Keratinocyte (primary cell): ENCODE measurements around the gene EYA3. TPM values are rescaled to one million over a fixed set of nuclear protein-coding genes. Genes with fewer than 3 reads are reported as not detected.

ENCODE experiments used
- DNase-seq: peaks from one replicate; pipeline ENCODE4 v3.0.0-alpha.2; 2011; ENCODE audit warnings: low read depth, missing footprints, low spot score
- FAIRE-seq: peaks from 2 replicates; lab custom pipeline; 2011; peaks lifted over from hg19 to GRCh38; lab: Jason Lieb, UNC
- H2AFZ ChIP-seq: 2 replicates; pipeline ENCODE4 v1.6.0; 2012; ENCODE audit warnings: low read length, control low read depth, inconsistent platforms; ENCODE audit not compliant: control insufficient read depth
- H3K27ac ChIP-seq: 2 replicates; pipeline ENCODE4 v1.5.1; 2011; ENCODE audit warnings: low read length; ENCODE audit not compliant: control insufficient read depth, insufficient read depth
- H3K27me3 ChIP-seq: 3 replicates; pipeline ENCODE4 v1.6.0; 2011; ENCODE audit warnings: low read length; ENCODE audit not compliant: control insufficient read depth, insufficient read depth; ENCODE audit errors: extremely low read depth
- H3K36me3 ChIP-seq, 2 experiments: 2 replicates in 1 of 2; 3 replicates in 1 of 2; pipeline ENCODE4 v1.5.1; 2011; ENCODE audit warnings: low read length in 2 of 2, mild to moderate bottlenecking in 1 of 2; ENCODE audit not compliant: control insufficient read depth in 2 of 2, insufficient read depth in 2 of 2; ENCODE audit errors: extremely low read depth in 1 of 2
- H3K4me1 ChIP-seq: 3 replicates; pipeline ENCODE4 v1.5.1; 2011; ENCODE audit warnings: low read length; ENCODE audit not compliant: control insufficient read depth, insufficient read depth; ENCODE audit errors: extremely low read depth
- H3K4me2 ChIP-seq: 3 replicates; pipeline ENCODE4 v1.6.0; 2011; ENCODE audit warnings: low read depth, low read length; ENCODE audit not compliant: control insufficient read depth, insufficient read depth; ENCODE audit errors: extremely low read depth
- H3K4me3 ChIP-seq, 3 experiments: fragments of 200-600 bp in 1 of 3; sonication (generic) in 1 of 3; 2 replicates in 2 of 3; 3 replicates in 1 of 3; pipeline ENCODE4 v1.5.1; 2011 to 2016; ENCODE audit warnings: low read length in 3 of 3, mild to moderate bottlenecking in 3 of 3, control low read depth in 2 of 3, inconsistent platforms in 1 of 3, low read depth in 1 of 3, mixed read lengths in 1 of 3, mixed run types in 1 of 3, moderate library complexity in 1 of 3; ENCODE audit not compliant: control insufficient read depth in 2 of 3, insufficient read depth in 2 of 3; ENCODE audit errors: extremely low read depth in 1 of 3
- H3K79me2 ChIP-seq: 2 replicates; pipeline ENCODE4 v1.6.0; 2012; ENCODE audit warnings: low read length; ENCODE audit not compliant: control insufficient read depth, insufficient read depth
- H3K9ac ChIP-seq: 3 replicates; pipeline ENCODE4 v1.6.0; 2011; ENCODE audit warnings: low read length; ENCODE audit not compliant: control insufficient read depth, insufficient read depth; ENCODE audit errors: extremely low read depth
- H3K9me1 ChIP-seq: 3 replicates; pipeline ENCODE4 v1.6.0; 2011; ENCODE audit warnings: low read length; ENCODE audit not compliant: control insufficient read depth, insufficient read depth; ENCODE audit errors: extremely low read depth
- H3K9me3 ChIP-seq: 2 replicates; pipeline ENCODE4 v1.5.1; 2012; ENCODE audit warnings: low read depth, low read length; ENCODE audit not compliant: control insufficient read depth
- H4K20me1 ChIP-seq: 3 replicates; pipeline ENCODE4 v1.6.0; 2011; ENCODE audit warnings: low read length; ENCODE audit not compliant: control insufficient read depth, insufficient read depth; ENCODE audit errors: extremely low read depth
- EZH2 ChIP-seq: IDR thresholded peaks from one replicate; pipeline ENCODE4 v1.6.1; 2012; ENCODE audit warnings: inconsistent platforms, mild to moderate bottlenecking, low read length, moderate library complexity
- dilution Hi-C: fragments of 300-500 bp; cut with MboI; formaldehyde crosslinking; loops from one replicate; pipeline ENCODE4 v1.7.0; 2020; ENCODE audit warnings: low sequenced_read_pairs; ENCODE audit not compliant: extremely low pct_ligation_motif_present
- polyA plus RNA-seq, 5 experiments: library from polyadenylated mRNA; depleted of rRNA in 3 of 5; stranded (reverse) in 3 of 5; stranded (forward) in 1 of 5; unstranded in 1 of 5; fragments of >200 nt; gene quantifications; 1 replicate in 1 of 5; 2 replicates in 3 of 5; 3 replicates in 1 of 5; pipeline versions ENCODE4 v1.2.1 to v1.2.3, GENCODE V29; 2011 to 2012; ENCODE audit warnings: missing spikeins in 2 of 5, low read depth in 1 of 5, low replicate concordance in 1 of 5
- TF ChIP-seq, protein P1 (sequence below), 3 experiments: IDR thresholded peaks in 1 of 3; conservative IDR thresholded peaks in 1 of 3; optimal IDR thresholded peaks in 1 of 3; 2 replicates in 2 of 3; 3 replicates in 1 of 3; pipeline versions ENCODE3 to v1.5.1; 2011; ENCODE audit warnings: low read length in 3 of 3, mild to moderate bottlenecking in 3 of 3, moderate library complexity in 2 of 3, control low read depth in 1 of 3, inconsistent platforms in 1 of 3; ENCODE audit not compliant: insufficient read depth in 2 of 3; ENCODE audit errors: extremely low read depth in 1 of 3

Gene EYA3
- polyA plus RNA-seq, 1 donor (not counting 4 experiments of a cell fraction or from before 2014, with no cell fraction given): 17.6 TPM

DNA sequence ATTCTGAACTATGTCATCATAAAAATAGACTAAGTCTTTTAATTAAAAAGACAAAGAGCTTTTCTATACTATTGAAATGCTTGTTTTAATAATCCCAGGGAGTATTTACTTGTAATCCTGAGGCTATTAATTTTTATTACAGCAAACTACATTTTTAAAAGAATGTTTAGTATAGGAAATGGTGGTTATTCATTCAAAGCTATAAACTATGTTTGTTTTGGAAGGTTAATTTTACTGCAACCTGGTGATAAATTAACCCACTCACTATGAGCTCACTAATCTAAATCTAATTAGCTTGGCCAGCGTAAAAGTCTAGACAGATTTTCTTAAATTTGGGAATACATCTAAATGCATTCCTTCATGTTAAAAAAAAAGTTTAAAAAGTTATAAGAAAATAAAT is 13.8 kb upstream of the EYA3 start:
- Histone ChIP-seq H3K36me3 (no peaks in the 10 kb centered on the region), H3K9ac (no peak overlapping the region), H3K27me3 (no peaks in the 10 kb centered on the region), H3K9me3 (no peaks in the 10 kb centered on the region), H2AFZ (no peak overlapping the region), H3K4me2 (no peak overlapping the region), H3K79me2 (no peaks in the 10 kb centered on the region), H3K27ac (no peak overlapping the region), H3K4me3 (no peak overlapping the region), H4K20me1 (no peaks in the 10 kb centered on the region), H3K4me1 (peaks cover 7% of the 10 kb centered on the region), H3K9me1 (no peaks in the 10 kb centered on the region)
- FAIRE-seq: no peak
- dilution Hi-C loops: no loop called here
- no peak for TF ChIP-seq EZH2
- TF ChIP-seq, protein P1, sequence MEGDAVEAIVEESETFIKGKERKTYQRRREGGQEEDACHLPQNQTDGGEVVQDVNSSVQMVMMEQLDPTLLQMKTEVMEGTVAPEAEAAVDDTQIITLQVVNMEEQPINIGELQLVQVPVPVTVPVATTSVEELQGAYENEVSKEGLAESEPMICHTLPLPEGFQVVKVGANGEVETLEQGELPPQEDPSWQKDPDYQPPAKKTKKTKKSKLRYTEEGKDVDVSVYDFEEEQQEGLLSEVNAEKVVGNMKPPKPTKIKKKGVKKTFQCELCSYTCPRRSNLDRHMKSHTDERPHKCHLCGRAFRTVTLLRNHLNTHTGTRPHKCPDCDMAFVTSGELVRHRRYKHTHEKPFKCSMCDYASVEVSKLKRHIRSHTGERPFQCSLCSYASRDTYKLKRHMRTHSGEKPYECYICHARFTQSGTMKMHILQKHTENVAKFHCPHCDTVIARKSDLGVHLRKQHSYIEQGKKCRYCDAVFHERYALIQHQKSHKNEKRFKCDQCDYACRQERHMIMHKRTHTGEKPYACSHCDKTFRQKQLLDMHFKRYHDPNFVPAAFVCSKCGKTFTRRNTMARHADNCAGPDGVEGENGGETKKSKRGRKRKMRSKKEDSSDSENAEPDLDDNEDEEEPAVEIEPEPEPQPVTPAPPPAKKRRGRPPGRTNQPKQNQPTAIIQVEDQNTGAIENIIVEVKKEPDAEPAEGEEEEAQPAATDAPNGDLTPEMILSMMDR (optimal IDR thresholded peaks at IDR 0.05 in 1 of 3, IDR thresholded peaks at IDR 0.05 in 1 of 3, conservative IDR thresholded peaks at IDR 0.05 in 1 of 3; ENCODE audit: extremely low read depth in 1 of 3, insufficient read depth in 2 of 3, low read length in 3 of 3): no peak
- DNase-seq: no peak

DNA sequence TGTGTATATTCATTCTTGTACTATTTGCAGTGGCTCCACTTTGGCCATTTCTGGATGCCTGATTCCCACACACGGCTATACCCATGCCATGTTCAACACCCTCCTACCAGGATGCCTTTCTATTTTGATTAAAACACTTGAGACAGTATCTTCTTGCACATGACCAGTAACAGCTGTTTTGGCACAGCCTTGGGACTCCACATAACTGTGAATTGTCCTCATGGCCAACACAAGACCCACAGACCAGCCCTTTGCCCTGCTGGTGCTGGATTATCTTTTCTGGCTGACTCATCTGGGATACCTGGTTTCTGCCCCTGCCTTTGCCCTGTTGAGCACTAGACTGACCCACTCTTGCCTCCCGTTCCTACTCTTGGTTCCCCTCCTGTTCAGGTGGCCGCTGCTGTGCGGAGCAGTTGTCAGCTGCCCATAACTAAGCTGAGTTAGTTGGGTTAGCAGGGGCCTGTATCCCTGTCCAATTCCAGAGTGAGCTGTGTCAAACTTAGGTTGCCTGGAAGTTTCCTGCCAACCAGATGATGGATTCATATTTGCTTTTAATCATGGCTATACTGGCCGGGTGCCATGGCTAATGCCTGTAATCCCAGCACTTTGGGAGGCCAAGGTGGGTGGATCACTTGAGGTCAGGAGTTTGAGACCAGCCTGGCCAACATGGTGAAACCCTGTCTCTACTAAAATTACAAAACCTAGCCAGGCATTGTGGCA is 10.8 kb upstream of the EYA3 start:
- Histone ChIP-seq H3K27ac (no peak overlapping the region), H3K9me1 (no peaks in the 10 kb centered on the region), H3K27me3 (no peaks in the 10 kb centered on the region), H3K79me2 (no peaks in the 10 kb centered on the region), H4K20me1 (no peaks in the 10 kb centered on the region), H3K9me3 (no peaks in the 10 kb centered on the region), H3K4me3 (no peak overlapping the region), H3K36me3 (no peaks in the 10 kb centered on the region), H3K9ac (no peak overlapping the region), H3K4me1 (no peaks in the 10 kb centered on the region), H2AFZ (no peak overlapping the region), H3K4me2 (no peak overlapping the region)
- TF ChIP-seq, protein P1 (optimal IDR thresholded peaks at IDR 0.05 in 1 of 3, IDR thresholded peaks at IDR 0.05 in 1 of 3, conservative IDR thresholded peaks at IDR 0.05 in 1 of 3; ENCODE audit: extremely low read depth in 1 of 3, insufficient read depth in 2 of 3, low read length in 3 of 3): no peak
- no peak for TF ChIP-seq EZH2
- FAIRE-seq (no peak), DNase-seq (no peak)
- dilution Hi-C loops: no loop called here
